HG03159 (cell line): ENCODE data around the gene THAP4.

Experiments
- ATAC-seq: cut with Tn5 transposase; IDR thresholded peaks from one replicate; pipeline ENCODE4 v1.9.1; 2021; ENCODE audit warnings: mild to moderate bottlenecking, moderate library complexity; ENCODE audit not compliant: unreplicated experiment

The THAP4 gene

GRCh38 chr2:241640165-241640795 is 3.3 kb upstream of the THAP4 start:
- ATAC-seq = no peak

GRCh38 chr2:241639385-241639784 is 2.4 kb upstream of the THAP4 start:
- ATAC-seq = no peak

DNA sequence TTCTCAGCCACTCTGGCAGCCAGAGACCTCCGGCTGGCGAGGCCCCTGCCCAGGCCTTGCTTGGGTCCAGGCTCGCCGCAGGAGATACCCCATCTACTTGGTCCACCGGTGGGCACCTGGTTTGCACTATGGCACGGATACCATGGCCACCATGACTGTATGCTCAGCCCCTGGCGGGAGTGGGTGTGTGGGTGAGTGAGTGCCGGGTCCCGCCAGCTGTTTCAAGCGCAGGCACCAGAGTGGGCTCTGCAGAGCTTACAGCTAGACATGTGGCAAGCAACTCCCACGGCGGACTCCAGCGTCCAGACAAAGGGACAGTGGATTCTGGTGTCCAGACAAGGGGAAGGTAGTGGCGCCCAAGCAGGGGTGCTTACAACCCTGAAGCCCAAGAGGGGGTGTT is 2.0 kb upstream of the THAP4 start:
- ATAC-seq = no peak

- peak; percentile 27 for ATAC-seq
Measured at GRCh38 chr2:241637795-241638660, 1.1 kb upstream of the THAP4 start.

DNA sequence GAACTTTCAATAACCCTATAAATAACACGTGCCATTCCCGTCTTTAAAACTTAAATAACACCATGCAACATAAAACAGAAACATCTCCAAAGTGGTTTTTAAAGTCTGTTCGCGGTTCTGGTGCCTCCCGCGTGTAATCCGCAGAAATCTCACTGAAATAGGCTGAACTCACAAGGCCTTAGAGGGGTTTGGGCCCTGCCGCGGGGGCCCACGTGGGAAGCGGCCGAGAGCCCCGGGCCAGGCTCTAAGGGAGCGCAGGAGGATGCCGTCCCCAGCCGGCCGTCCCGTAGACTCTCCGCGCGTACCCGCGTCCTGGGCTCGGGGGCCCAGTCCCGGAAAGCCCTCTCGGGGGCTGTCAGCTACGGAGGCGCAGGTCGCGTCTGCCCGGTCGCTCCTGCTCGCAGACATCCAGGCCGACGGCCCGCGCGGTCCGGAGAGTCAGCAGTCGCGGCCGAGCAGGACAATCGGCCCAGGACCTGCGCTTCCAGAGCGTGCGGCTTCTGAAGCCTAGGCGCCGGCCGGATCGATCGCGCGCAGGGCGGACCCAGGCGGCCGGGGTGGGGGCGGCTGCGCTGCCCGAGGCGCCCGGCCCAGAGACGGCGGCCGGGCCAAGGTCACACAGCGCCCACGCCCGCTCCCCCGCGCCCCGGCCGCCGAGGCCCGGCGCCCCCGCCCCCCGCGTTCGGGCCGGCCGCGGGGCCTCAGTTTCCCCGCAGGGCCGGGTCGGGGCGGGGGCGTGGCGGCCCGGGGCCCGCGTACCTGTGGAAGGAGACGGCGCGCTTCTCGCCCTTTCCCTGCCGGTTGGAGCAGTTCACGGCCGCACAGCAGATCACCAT is 558 bp downstream of the THAP4 start:
- peak; percentile 27 for ATAC-seq

GRCh38 chr2:241635756-241636155 is 1.2 kb downstream of the THAP4 start:
- ATAC-seq = no peak

GRCh38 chr2:241633561-241633960 is 3.4 kb downstream of the THAP4 start:
- ATAC-seq = no peak

- no peak for ATAC-seq
Measured at GRCh38 chr2:241632478-241633325, 4.3 kb downstream of the THAP4 start.

- no peak for ATAC-seq
Measured at GRCh38 chr2:241629762-241630435, 7.1 kb downstream of the THAP4 start.

- ATAC-seq = no peak
Measured at GRCh38 chr2:241627675-241628074, 9.3 kb downstream of the THAP4 start.

GRCh38 chr2:241620419-241620769 is 16.6 kb downstream of the THAP4 start:
- no peak for ATAC-seq

- ATAC-seq = no peak
Measured at GRCh38 chr2:241619597-241620418, 17.1 kb downstream of the THAP4 start.

GRCh38 chr2:241618829-241619228 is 18.1 kb downstream of the THAP4 start:
- no peak for ATAC-seq

DNA sequence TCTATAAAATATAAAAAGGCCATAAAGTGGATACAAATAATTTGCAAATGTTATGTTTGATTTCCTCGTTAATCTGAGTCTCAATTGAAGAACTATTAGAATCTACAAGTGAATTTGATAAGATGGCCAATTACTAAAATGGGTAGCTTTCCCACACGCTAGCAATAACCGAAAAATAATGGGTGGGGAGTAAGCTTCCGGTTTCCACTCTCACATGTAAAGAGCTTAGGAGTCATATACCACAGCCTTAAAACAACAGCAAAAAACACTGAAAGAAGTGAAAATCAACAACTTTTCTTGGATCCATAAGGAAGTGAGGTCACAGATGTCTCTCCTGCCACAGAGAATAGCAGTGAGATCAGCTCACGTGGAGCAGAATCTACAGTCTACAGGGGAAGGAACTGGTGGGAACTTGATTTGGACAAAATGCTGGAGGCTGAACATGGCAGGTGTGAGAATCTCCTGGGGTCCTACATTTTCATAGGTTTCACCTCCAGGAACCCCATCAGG is 18.6 kb downstream of the THAP4 start:
- no peak for ATAC-seq

- ATAC-seq = no peak
Measured at GRCh38 chr2:241617431-241618154, 19.4 kb downstream of the THAP4 start.

DNA sequence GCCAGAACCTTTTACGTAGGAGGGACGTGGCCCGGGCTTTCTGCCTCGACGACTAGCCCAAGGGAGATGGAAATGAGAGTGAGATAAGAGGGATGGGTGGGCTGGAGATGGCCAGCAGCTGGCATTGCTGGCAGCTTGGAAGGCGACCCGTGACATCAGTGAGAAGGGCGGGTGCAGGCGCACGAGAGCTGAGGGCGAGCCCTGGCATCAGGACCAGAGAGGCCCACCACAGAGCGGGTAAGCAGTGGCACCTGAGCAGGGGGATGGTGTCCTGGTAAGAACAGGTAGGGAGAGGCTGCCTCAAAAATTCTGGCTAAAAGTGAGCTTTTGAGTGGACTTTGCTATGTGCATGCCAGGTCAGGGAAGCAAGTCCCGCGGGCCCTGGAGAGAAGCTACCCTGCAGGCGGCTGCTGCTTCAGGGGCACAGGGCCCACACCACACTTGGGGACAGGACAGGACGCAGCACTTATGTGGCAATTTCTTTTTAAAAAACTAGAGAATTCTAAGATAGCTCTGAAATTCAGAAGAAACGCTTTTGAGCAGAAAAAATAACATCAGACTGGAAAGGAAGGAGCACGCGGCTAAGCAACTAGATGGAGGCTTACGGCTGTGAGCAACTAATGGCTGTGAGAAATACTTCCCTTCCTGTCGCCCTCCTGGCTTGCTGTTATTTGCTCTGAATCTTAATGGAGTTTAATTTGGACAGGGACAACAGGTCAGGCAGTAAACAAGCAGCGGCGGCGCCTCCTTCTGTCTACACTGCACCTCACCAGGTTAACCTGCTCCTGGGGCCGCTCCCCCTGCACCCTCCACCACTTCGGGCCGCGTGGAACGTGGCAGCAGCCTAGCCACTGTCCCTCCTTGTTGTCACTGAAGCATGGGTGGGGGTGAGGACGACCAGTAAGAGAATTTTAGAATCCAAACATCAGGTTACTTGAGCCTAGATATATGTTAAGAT is 20.5 kb downstream of the THAP4 start:
- ATAC-seq = no peak

DNA sequence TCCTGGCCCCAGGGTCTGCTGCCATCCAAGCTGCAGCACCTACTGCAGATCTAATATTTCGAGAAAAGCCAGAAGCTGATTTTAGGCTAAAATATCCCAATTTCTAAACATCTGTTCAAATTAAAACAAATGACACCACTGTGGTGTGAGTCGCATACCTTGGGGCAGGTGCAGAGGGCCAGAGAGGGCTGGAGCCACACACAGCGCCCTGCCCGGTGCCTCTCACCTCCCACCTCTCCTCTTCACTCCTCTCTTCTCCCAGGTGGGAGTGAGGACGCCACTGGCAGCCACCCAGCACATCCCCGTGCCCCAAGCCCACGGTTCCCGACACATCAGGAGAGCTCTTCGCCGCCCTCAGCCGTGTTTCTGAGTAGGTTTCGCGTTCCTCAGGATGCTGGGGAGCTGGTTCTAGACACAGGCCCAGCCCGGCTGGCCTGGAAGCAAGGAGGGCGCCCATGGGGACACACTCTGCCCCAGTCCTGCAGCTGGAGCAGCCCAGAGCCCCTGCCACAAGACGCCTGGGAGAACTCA is 21.4 kb downstream of the THAP4 start:
- no peak for ATAC-seq
